Eye (tissue), 1 donor: ENCODE results near the gene AHNAK2.
A peak's percentile ranks its signal among the peaks of the same experiment; 100 is the strongest.
"Not testable (repeated sequence)": the region's sequence is repeated elsewhere in the genome, so short reads cannot be mapped to it uniquely, and the experiment has no call there.

Source experiments
- DNase-seq: peaks from one replicate; pipeline ENCODE4 v3.0.0-alpha.2; 2015

AHNAK2 gene

DNA sequence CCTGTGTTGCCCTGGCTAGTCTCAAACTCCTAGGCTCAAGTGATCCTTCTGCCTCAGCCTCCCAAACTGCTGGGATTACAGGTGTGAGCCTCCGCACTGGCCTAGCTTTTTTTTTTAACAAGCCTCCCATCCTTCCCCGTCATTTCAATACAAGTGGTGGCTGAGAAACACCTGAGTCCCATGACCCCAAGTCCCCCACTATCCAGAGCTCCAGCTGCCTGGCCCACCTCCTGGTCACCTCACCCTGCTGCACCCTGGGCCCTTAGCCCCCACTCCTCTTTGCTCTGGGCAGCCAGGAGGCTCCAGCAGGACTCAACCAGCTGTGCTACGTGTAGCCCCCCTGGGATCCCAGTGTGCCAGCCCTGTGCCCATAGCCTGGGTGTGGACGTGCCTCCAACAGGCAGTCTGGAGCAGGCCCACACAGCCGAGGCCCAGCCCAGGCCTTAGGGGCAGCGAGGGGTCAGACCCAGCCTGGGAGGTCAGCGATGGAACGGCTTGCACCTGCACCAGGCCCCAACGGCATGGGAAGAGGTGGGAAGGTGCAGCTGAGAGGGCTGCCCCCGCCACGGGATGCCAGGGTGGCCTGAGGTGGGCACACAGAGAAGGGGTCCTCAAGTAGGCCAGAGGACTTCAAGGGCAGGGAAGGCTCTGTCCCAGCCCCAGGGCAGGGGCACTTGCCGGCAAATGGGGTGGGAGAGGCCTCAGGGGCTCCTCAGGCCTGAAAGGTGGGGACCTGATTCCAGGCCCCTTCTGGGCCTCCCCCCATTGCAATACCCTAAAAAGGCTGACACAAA, 6.5 kb downstream of the AHNAK2 start:
- no peak for DNase-seq

DNA sequence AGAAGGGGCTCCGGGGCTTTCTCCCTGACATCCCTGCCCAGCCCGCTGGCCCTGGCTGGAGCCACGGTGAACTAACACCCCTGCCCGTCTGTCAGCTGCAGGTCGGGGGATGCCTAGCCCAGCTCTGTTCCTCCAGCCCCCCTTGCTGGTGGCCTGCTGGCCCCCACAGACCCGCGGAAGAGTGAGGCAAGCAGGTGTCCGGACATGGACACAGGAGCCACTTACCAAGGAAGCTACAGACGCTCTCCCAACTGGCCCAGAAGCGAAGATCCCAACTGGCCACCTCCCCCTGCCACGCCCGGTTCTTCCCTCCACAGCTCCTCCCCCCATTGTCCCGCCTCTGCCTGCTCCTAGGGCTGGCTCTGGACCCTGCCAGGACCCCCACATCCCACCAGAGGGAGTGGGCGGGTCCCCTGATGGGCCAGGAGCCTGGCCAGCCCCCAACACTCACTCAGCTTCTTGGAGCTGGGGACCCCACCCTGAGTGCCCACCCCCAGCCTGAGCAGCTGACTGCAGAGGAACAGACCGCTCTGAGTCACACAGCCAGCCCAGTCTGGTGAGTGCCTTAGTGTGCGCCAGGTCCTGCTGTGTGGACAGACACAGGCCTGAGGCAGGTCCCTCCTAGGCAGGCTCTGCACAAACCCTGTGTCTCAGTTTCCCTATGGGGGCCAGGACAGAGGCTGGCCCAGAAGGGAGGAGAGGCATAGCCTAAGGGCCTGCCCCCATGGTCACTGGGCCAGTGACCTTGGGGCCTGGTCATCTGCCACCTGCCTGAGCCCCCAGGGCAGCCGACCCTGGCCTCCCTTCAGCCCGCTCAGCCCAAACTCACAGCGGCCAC, 7.7 kb downstream of the AHNAK2 start:
- DNase-seq = no peak

DNA sequence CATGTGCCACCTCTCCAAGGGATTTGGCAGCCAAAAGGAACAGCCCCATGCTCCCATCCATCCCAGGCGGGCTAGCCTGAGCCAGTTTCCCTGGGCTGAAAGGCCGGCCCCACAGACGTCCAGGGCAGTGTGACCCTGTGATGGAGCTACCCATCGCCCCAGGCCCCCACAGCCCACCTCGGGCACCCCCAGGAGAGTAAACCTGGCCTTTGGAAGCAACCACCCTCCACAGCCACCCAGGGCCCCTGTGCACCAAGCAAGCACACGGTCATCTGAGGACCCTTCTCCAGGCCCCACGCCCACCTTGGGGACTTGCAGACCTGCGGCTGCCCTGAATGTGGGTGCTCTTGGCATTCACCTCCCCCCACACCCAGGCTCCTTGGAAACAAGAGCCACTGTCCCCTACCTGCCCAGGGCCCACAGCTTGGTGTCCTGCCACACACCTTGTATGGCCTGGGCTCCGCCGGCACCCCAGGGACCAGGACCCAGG, 8.4 kb downstream of the AHNAK2 start:
- no peak for DNase-seq

DNA sequence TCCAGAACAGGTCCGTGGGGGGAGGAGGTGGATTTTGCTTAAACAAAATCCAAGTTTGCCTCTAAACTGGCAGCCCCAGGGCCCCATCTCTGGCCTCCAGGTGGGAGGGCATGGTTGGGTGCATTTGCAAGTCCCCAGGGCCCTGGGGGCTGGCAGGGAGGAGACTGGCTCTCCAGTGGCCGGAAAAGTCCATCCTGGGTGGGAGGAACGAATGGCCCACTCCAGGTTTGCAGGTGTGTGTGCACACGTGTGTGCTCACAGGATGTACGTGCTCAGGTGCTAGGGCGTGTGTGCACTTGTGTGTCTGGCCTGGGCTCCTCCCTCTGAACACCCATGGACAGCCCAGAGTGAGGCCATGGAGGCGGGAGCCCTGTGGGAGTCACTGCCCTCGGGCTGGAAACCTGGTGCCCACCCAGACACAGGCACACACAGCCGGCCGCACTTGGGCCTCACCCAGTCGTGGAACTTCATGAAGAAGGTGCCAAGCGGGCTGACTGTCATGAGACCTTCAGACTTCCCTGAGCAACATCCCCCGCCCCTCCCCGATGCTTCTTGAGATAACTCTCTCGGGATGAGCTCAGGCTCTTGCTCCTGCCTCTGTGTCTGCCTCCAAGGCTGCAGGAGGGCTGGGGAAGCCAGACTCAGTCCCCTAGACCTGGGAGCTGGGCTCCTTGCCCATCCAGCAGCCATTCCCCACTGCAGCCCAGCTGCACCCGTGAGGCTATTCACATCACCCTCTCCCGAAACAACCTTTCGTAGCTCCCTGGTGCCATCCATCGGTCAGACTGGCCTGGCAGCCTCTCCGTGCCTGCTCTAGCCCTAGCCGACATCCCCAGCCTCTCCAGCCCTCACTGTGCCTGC, 9.4 kb downstream of the AHNAK2 start:
- DNase-seq = no peak

DNA sequence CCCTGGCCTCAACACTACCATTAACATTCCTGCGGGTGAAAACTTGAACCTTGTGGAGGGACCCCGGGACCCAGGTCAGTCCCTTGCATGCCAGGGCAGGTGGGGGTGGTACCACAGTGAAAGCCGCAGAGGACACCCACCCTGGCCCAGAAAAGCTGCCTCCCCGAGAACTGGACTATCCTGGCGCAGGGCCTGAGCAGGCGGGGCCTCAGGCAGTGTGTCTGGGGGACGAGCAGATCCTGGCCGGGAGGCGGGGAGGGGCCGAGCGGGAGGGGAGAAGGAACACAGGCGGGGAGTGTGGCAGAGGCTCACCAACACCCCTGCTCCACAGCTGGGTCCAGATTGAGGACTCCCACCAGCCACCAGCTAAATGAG, 10.0 kb downstream of the AHNAK2 start:
- peak; percentile 71 for DNase-seq

DNA sequence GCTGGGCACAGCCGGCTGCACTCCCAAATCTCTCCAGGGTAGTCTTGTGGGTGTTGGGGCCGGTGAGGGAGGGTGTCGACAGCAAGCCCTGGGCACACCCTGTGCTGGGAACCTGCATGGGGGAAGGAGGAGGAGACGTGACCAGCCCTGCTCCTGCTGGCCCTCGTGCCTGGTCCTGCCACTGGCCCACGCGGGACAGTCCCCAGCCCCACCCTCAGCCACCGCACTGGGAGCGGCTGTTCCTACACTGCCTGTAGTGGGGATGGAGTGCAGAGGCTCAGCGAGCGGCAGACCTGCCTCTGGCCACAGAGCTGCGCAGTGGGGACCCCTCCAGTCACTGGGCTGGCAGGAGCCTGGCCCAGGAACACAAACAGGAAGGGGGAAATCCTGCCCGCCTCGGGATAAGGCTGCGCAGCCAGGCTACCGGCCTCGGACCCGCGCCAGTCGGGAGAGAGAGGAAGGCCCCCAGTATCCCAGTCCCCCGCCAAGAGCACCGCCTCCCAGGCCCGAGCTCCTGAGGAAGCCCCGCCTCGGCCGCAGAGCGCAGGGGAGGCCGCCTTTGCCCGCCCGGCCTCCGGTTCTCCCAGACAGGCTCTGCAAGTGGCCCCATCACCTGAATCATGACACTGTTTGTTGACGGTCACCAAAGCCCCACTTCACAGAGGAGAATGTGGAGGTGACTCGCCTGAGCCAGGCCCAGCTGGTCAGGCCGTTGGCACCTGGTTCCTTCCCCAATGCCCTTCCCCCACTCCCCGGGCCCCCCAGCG, 10.6 kb downstream of the AHNAK2 start:
- DNase-seq = peak; percentile 73

DNA sequence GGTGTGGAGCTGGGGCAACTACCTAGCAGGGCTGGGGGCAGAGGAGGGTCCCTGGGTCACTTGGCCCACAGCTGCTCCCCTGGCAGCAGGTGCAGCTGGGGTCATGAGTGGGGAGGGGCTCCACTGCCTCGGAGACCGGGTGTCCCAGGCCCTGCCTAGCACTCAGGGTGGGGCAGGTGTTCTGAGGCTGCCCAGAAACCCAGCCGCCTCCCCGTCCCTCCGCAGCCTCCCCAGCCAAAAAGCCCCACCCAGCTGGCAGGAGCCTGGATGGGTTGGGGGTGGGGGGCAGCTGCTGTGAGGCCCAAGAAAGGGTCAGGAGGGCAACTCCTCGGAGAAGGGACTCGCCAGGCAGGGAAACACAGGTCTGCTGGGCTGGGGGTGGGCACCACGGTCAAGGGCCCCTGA, 11.2 kb downstream of the AHNAK2 start:
- no peak for DNase-seq

DNA sequence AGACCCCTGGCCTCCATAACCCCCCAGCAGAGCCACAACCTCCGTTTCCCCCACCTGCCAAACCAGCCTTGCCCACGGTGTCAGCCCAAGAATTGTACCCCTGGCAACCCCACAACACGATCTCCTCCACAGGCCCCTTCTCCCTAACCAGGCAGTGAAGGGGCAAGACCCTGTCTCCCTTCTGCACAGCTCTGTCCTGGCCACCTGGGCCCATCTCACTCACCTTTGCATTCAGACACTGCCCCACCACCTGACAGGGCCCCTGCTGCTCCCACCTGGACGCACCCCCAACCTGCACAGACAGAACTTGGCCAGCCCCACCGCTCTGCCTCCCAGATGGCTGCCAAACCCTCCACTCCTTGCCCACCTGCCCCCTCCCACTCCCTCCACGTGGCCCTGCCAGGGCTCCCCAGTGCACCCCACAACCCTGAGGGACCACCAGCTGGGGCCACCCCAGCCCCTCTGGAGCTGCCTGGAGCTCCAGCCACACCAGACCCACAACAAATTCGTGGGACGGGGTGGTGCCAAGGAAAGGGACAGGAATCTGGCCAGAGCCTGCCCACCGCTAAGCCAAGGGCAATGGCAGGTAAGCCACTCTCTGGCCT, 11.8 kb downstream of the AHNAK2 start:
- DNase-seq = no peak

DNA sequence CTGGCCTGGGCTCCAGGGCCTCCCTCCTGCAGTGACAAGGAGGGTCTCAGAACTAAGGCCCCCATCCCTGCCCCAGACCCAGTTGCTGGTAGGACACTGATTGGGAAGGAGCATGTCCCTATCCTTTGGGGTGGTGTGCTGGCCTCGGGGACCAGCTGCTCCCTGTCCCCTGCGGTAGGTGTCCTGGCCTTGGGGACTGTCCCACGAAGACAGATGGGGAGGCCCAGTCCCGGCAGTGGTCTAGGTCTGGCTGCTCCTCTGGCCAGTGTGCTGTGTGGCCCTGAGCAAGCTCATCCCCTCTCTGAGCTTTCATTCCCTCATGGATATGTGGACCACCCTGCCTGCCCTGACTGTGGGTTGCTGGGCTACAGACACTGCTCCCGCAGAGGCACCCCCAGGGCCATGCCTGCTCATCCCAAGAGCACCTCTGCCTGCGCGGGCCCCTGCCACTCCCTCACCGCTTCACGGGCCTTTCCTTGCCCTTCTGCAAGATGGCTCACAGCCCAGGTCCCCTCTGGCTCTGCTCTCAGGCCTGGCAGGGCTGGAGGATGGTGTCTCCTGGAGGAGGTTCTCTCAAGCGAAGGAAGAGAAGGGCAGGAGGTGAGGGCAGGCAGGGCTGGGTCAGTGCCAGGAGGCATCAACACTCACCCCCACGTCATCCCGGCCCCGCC, 12.5 kb downstream of the AHNAK2 start:
- DNase-seq = no peak

DNA sequence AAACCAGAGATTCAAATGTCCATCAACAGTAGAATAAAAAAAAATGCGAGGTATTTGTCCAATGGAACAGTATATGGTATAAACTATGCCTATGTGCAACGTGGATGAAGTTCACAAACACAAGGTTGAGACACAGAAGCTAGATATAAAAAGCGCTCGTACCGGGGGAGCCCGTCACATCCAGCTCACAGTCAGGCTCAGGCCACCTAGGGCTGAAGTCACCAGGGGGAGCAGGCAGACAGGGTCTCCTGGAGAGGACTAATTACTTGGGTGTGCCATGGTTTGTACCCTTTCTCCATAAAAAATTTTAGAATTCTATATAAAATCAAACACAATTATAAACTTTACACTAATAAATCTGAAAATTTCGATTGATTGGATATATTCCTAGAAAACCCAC, 13.6 kb downstream of the AHNAK2 start:
- no peak for DNase-seq

DNA sequence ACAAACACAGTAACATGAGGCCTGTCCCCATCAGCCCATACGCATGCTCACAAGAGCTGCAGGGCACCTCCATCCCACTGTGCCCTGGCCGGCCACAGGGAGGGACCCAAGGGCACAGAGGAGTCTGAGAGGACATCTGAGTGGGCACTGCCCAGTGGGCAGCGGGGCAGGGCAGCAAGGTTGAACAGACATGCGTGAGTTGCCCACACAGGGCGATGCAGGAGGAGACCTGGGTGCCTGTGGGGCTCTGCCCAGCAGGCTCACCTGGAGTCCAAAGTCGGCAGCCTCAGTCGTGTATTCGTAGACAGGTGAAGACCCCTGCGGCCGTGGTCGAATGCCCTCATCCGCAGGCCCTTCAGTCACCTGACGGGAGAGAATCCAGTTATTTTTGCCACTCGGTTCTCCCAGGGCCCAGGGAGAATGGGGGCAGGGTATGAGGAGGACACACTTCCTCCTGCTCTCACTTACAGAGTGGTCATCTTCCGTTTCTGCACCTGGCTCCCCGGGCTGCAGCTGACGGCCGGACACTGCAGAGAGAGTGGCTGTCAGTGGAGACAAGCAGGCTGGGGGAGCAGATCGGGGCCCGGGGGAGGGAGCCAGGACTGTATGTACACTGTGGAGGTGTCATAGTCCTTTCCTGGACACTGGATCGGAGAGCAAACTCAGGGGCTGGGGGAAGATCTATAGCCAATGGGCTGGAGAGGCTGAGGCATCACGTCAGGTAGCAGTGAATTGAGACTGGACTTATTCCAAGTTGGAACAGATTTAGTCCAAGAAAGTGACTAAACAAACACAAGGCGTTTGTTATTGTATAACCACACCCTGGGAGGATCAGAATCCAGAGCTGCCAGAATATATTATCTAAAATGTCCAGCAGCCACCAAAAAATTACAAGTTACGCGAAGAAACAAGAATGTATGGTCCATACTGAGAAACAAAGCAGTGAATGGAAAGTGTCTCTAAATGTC, 20.7 kb downstream of the AHNAK2 start:
- DNase-seq = no peak

DNA sequence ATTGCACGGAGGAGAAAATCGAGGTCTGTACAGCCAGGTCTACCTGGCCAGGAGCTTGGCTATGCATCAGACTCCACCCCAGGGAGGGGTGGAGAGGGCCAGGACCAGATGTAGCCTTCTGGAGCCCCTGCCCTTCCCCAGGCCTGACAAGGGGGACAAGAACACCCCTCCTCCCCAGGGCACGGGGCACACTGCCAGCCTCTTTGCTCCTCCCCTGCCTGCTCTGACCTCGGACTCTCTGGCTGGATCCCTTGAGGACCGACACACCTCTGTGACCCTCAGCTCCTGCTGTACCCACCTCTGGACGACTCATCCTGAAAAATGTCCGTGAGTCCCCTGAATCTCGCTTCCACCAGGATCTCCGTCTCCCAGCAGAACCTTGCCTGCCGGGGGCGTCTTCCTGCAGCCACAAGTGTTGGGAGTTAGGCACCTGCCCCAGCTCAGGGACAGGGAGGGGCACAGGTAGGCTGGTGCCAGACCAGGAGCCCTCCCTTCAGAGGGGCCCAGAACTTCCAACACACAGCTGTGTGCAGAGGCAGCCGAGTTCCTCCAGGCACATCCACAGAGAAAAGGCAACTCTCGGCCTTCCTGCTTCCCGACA, 21.8 kb downstream of the AHNAK2 start:
- DNase-seq = no peak

DNA sequence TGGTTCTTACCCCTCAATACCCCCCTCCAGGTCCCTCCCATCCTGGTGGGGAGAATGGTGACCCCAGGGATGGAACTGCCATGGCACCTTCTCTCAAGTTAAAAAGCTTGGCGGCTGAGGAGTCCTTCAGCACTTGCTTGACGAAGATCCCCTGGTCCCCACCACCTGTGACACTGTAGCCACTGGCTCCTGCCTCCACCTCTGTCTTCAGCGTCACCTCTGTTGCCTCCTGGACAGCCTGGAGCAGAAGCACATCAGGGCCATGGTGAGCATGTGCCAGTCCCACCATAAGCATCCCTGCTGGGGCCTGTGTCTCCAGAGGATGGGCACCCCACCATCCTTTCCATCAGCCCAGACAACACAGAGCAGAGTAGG, 22.8 kb downstream of the AHNAK2 start:
- DNase-seq = no peak

DNA sequence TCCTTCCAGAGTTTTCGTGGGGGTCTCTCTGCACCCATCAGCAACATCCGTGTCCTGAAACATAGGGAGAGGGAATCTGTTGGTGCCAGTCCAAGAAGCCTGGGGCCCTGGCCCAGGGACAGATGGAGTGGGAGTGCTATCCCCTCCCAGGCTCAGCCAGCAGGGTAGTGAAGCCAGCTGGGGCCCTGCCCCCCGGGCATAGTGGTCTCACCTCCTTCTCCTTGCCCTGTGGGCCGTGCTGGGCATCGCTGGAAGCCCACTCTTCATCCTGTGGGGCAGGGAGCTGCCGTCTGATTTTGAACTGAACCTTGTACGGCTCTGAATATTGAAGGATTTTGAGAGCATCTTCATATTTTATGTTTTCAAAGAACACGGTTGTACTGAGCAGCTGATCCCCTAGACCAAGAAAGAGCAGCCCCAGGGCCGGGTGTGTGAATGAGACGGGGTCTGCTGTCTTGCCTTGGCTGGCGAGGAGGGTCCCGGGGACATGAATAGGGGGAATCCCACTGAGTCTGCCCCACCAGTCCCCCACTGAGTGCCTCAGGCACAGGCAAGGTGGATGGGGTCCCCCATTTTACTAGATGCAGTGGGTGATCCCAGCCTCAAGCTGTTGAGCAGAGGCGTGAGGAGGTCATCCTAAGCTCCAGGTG, 23.3 kb downstream of the AHNAK2 start:
- no peak for DNase-seq

DNA sequence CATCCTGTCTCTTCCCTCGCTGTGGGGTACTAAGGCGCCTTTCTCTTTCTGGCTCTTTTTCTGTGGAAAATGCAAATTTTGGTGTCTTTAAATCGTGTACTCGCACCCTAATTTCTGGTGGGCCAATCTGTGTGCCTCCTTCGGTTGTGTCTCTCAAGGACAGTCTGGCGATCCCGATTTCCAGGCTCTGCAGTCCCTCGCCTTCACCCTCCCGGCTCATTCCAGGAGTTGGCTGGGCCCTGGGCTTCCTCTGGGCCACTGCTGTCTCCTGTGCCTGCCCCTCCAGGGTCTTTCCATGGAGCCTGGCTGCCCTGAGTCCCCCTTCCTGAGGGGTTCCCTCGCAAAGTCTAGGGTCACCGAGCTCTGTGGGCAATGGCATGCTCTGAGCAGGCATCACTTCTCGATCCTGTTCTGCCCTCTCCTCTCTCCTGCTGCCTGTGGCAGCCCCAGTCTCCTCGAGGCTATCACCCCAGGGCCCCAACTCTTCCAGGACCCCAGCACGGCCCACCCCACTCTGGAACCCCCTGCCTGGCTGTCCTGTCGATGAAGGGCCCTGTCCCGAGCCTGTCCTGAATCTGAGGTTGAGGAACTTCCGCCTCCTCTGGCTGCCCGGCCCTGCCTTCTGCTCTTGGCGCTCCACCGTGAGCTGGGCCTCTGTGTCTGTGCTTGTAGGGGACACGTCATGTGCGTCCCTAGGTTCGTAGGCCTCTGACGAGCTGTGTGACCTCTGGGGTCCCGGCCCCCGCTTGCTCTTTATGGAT, 24.1 kb downstream of the AHNAK2 start:
- DNase-seq = no peak

DNA sequence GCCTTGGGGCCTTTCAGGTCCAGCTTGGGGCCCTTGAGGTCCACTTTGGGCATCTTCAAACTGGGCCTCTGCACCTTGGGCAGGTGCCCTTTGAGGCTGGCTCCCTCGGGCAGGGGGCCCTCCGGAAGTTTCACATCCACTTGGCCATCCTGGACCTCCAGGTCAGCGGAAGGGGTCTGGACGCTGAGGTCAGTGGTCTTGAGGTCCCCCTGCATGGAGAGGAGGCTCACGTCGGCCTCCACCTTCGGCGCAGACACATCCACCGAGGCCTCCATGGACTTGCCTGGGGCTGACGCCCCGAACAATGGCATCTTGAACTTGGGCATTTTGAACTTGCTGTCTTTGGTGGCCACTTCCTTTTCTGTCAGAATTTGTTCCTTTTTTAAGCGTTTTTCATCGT, 25.1 kb downstream of the AHNAK2 start:
- no peak for DNase-seq

DNA sequence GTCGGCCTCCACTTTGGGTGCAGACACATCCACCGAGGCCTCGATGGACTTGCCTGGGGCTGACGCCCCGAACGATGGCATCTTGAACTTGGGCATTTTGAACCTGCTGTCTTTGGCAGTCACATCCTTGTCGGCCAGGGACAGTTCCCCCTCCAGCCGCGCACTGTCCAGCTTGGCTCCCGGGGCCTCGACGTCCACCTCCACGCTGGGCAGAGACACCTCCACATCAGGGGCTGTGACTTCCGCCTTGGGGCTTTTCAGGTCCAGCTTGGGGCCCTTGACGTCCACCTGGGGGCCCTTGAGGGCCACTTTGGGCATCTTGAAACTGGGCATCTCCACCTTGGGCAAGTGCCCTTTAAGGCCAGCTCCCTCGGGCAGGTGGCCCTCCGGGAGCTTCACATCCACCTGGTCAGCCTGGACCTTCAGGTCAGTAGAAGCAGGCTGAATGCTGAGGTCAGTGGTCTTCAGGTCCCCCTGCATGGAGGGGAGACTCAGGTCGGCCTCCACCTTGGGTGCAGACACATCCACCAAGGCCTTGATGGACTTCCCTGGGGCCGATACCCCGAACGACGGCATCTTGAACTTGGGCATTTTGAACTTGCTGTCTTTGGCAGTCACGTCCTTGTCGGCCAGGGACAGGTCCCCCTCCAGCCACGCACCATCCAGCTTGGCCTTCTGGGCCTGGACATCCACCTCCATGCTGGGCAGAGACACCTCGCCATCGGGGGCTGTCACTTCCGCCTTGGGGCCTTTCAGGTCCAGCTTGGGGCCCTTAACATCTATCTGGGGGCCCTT, 26.1 kb downstream of the AHNAK2 start:
- DNase-seq = not testable (repeated sequence)
